IMR-90 (cell line): ENCODE data around the gene PFDN1. TPM values are rescaled to one million over a fixed set of nuclear protein-coding genes. Genes with fewer than 3 reads are reported as not detected.
A peak's percentile ranks its signal among the peaks of the same experiment; 100 is the strongest.

ENCODE experiments used
- ATAC-seq: fragments of 200-7000 bp; cut with Tn5 transposase; 2 replicates; pipeline ENCODE4 v1.9.1; 2020; ENCODE audit warnings: low read depth, mild to moderate bottlenecking, moderate library complexity
- BruUV-seq: library from RNA; stranded (reverse); fragments of 400-500 nt; replicated peaks from 2 replicates; lab custom pipeline; 2021; lab: Mats Ljungman, UMichigan
- CTCF ChIA-PET: fragments of 300-600 bp; formaldehyde crosslinking; extraction: SDS; loops from one replicate; lab custom pipeline; 2021; ENCODE audit warnings: antibody characterized with exemption; lab: Yijun Ruan, JAX
- POLR2A ChIA-PET: fragments of 300-600 bp; sonication (Branson Sonifier 250); formaldehyde crosslinking; loops from one replicate; lab custom pipeline; 2022; ENCODE audit warnings: antibody characterized with exemption; ENCODE audit not compliant: unreplicated experiment; lab: Charles Lee
- DNase-seq: peaks from one replicate; pipeline ENCODE4 v3.0.0; 2013
- H2AFZ ChIP-seq: replicated peaks from 2 replicates; pipeline ENCODE3; 2013; ENCODE audit warnings: low read length, mild to moderate bottlenecking; ENCODE audit not compliant: poor library complexity
- H2AK5ac ChIP-seq: 2 replicates; pipeline ENCODE4 v1.6.1; 2013; ENCODE audit warnings: low read depth, low read length, inconsistent platforms
- H2AK9ac ChIP-seq: replicated peaks from 2 replicates; pipeline ENCODE3; 2013; ENCODE audit warnings: mild to moderate bottlenecking, low read depth, low read length, moderate library complexity; ENCODE audit not compliant: poor library complexity
- H2BK120ac ChIP-seq: 2 replicates; pipeline ENCODE4 v1.6.1; 2013; ENCODE audit warnings: low read depth, low read length, inconsistent platforms
- H2BK15ac ChIP-seq: 3 replicates; pipeline ENCODE4 v1.6.1; 2013; ENCODE audit warnings: low read depth, low read length, inconsistent platforms
- H2BK20ac ChIP-seq: 2 replicates; pipeline ENCODE4 v1.6.1; 2013; ENCODE audit warnings: low read depth, mild to moderate bottlenecking, inconsistent platforms, low read length, moderate library complexity
- H2BK5ac ChIP-seq: 2 replicates; pipeline ENCODE4 v1.6.1; 2013; ENCODE audit warnings: mild to moderate bottlenecking, low read depth, low read length, inconsistent platforms; ENCODE audit not compliant: poor library complexity, severe bottlenecking
- H3K14ac ChIP-seq: replicated peaks from 2 replicates; pipeline ENCODE4 v1.6.1; 2013; ENCODE audit warnings: low read depth, low read length, inconsistent platforms
- H3K18ac ChIP-seq: 2 replicates; pipeline ENCODE4 v1.6.1; 2013; ENCODE audit warnings: low read depth, low read length, control low read depth
- H3K23ac ChIP-seq: 2 replicates; pipeline ENCODE4 v1.6.1; 2013; ENCODE audit warnings: low read depth, low read length, inconsistent platforms
- H3K27ac ChIP-seq: 2 replicates; pipeline ENCODE4 v1.5.1; 2013; ENCODE audit warnings: mild to moderate bottlenecking, control low read depth, low read length; ENCODE audit not compliant: insufficient read depth
- H3K27me3 ChIP-seq: 2 replicates; pipeline ENCODE4 v1.6.1; 2013; ENCODE audit warnings: low read length; ENCODE audit not compliant: control insufficient read depth, insufficient read depth
- H3K36me3 ChIP-seq: 2 replicates; pipeline ENCODE4 v1.6.1; 2013; ENCODE audit warnings: low read length, mixed read lengths; ENCODE audit not compliant: control insufficient read depth, insufficient read depth
- H3K4ac ChIP-seq: 2 replicates; pipeline ENCODE4 v1.6.1; 2013; ENCODE audit warnings: low read depth, low read length, inconsistent platforms
- H3K4me1 ChIP-seq: 2 replicates; pipeline ENCODE4 v1.6.1; 2013; ENCODE audit warnings: low read length, mixed read lengths; ENCODE audit not compliant: control insufficient read depth, insufficient read depth
- H3K4me2 ChIP-seq: 2 replicates; pipeline ENCODE4 v1.6.1; 2013; ENCODE audit warnings: low read depth, mild to moderate bottlenecking, control low read depth, low read length, moderate library complexity
- H3K4me3 ChIP-seq: 2 replicates; pipeline ENCODE4 v1.5.1; 2013; ENCODE audit warnings: low read depth, mild to moderate bottlenecking, control low read depth, low read length, moderate library complexity; ENCODE audit not compliant: insufficient read depth
- H3K56ac ChIP-seq: 2 replicates; pipeline ENCODE4 v1.6.1; 2013; ENCODE audit warnings: low read length, inconsistent platforms; ENCODE audit not compliant: insufficient read depth; ENCODE audit errors: extremely low read depth
- H3K79me1 ChIP-seq, 2 experiments: 2 replicates each; pipeline ENCODE4 v1.6.1; 2013; ENCODE audit warnings: low read length in 2 of 2, inconsistent platforms in 1 of 2, low read depth in 1 of 2
- H3K9ac ChIP-seq: 2 replicates; pipeline ENCODE4 v1.6.1; 2013; ENCODE audit warnings: low read depth, low read length, control low read depth
- H3K9me1 ChIP-seq: 2 replicates; pipeline ENCODE4 v1.6.1; 2013; ENCODE audit warnings: low read length, inconsistent platforms; ENCODE audit not compliant: insufficient read depth
- H3K9me3 ChIP-seq: 2 replicates; pipeline ENCODE4 v1.6.1; 2013; ENCODE audit warnings: low read length; ENCODE audit not compliant: control insufficient read depth, insufficient read depth
- H4K20me1 ChIP-seq: 2 replicates; pipeline ENCODE4 v1.6.1; 2013; ENCODE audit warnings: low read length, inconsistent platforms; ENCODE audit not compliant: insufficient read depth
- H4K5ac ChIP-seq: 2 replicates; pipeline ENCODE4 v1.6.1; 2013; ENCODE audit warnings: mild to moderate bottlenecking, low read depth, low read length, control low read depth
- H4K8ac ChIP-seq, 2 experiments: 2 replicates each; pipeline ENCODE4 v1.6.1; 2013; ENCODE audit warnings: low read depth in 2 of 2, low read length in 2 of 2, control low read depth in 1 of 2, inconsistent platforms in 1 of 2
- H4K91ac ChIP-seq: 2 replicates; pipeline ENCODE4 v1.6.1; 2013; ENCODE audit warnings: low read depth, low read length, inconsistent platforms; ENCODE audit not compliant: insufficient read depth
- FOS ChIP-seq: fragments of 150-350 bp; IDR thresholded peaks from 2 replicates; pipeline ENCODE4 v1.6.1; 2016; ENCODE audit warnings: low read depth, low read length
- MAFK ChIP-seq: IDR thresholded peaks from 2 replicates; pipeline ENCODE4 v1.6.1; 2012; ENCODE audit warnings: low read depth, low read length, improper control_type of control experiment
- MAZ ChIP-seq: IDR thresholded peaks from 2 replicates; pipeline ENCODE4 v1.6.1; 2012; ENCODE audit warnings: low read depth, mild to moderate bottlenecking, low read length, improper control_type of control experiment, moderate library complexity, borderline replicate concordance
- MXI1 ChIP-seq: IDR thresholded peaks from 2 replicates; pipeline ENCODE4 v1.6.1; 2012; ENCODE audit warnings: low read depth, mild to moderate bottlenecking, low read length, moderate library complexity, borderline replicate concordance
- RAD21 ChIP-seq: IDR thresholded peaks from 2 replicates; pipeline ENCODE4 v1.6.1; 2012; ENCODE audit warnings: low read length, improper control_type of control experiment
- SMC3 ChIP-seq: fragments of 150-350 bp; IDR thresholded peaks from 2 replicates; pipeline ENCODE4 v1.6.1; 2016; ENCODE audit warnings: low read depth, mild to moderate bottlenecking, antibody characterized with exemption, low read length, moderate library complexity
- WGBS, 2 experiments: methylation state at CpG; one replicate each; pipeline versions ENCODE4 v1.1.5 to v1.1.7; 2013; ENCODE audit warnings: missing lambda C conversion rate in 2 of 2; ENCODE audit not compliant: insufficient read length in 1 of 2; ENCODE audit errors: extremely low coverage in 2 of 2; 5-methylcytosine and 5-hydroxymethylcytosine counted together
- dilution Hi-C: fragments of 300-500 bp; cut with HindIII; formaldehyde crosslinking; loops from one replicate; pipeline ENCODE4 v1.14.3; 2018; ENCODE audit warnings: low sequenced_read_pairs; ENCODE audit not compliant: unreplicated experiment
- in situ Hi-C: fragments of 300-500 bp; cut with MboI; formaldehyde crosslinking; loops from 3 replicates; pipeline ENCODE4 v1.14.3; 2019; ENCODE audit warnings: low sequenced_read_pairs, inconsistent platforms, mixed read lengths
- intact Hi-C: fragments of 100-400 bp; cut with micrococcal nuclease; formaldehyde crosslinking; loops from 2 replicates; pipeline ENCODE4 v1.10.0; 2022
- polyA plus RNA-seq, 3 experiments: library from polyadenylated mRNA; depleted of rRNA; stranded (reverse); fragments of >200 nt; gene quantifications; 2 replicates each; pipeline ENCODE4 v1.2.3, GENCODE V29; 2012; ENCODE audit warnings: low replicate concordance in 1 of 3
- total RNA-seq: library from RNA; depleted of rRNA; stranded (reverse); fragments of >200 nt; gene quantifications from 2 replicates; pipeline ENCODE4 v1.2.3, GENCODE V29; 2012
- TF ChIP-seq, protein P1 (sequence below): fragments of 150-350 bp; IDR thresholded peaks from 2 replicates; pipeline ENCODE4 v1.6.1; 2016; ENCODE audit warnings: low read depth, mild to moderate bottlenecking, low read length, moderate library complexity, borderline replicate concordance
- TF ChIP-seq, protein P2 (sequence below): fragments of 150-350 bp; IDR thresholded peaks from 2 replicates; pipeline ENCODE4 v1.6.1; 2017; ENCODE audit warnings: mild to moderate bottlenecking, antibody characterized with exemption, low read length, low read depth

The PFDN1 gene
- total and polyA plus RNA-seq, 2 of the 4 experiments (the other 2 are of a cell fraction): 98.8 to 134 TPM

DNA sequence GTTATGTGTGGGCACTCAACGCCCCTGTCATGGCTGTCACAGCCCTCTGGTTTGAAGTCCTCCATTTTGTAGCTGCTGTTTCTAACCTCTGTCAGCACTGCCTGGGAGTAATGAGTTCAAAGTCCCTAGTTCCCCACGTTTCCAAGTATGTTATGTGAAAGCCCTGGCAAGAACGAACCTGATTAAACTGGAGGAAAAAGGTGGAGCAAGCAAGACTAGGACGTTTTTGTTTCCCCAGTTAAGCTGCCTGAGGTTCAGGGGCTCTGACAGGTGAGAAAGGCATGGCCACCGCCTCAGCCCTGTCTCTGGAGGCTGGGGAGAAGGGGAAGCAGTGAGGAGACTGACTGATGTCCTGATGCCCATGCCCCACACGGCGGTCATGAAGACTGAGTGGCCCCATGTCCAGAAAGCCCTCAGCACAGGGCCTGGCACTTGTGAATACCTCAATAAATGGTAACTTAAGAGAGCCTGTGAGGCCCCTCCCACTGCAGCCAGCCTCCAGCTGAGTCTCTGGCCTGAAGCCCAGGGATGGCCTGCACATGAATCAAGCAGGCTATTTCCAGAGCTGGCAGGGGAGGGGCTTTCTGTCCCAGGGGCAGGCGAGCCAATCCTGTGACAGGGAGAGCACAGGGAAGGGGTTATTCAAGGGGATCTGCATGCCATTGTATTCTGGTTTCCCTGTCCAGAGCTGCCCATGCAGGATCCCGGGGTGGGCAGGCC is 61.8 kb downstream of the PFDN1 start:
- H3K4me1 ChIP-seq: peaks cover 26% of the 10 kb centered on the region
- H4K5ac ChIP-seq: no peak overlapping the region
- no peak overlapping the region for H3K18ac ChIP-seq
- ATAC-seq (peak; percentile 78), DNase-seq (peak; percentile 92)
- peaks cover 17% of the 10 kb centered on the region for H4K20me1 ChIP-seq
- H2BK15ac ChIP-seq: peak overlapping the region; percentile 60; the same call in 1 of the 3 replicates
- H2AFZ ChIP-seq: peak overlapping the region; percentile 16
- WGBS, 2 experiments: 37% methylated on average over 5 of the region's 9 CpGs; no CpG with 5 or more reads in 1 of the 2 experiments
- no peak overlapping the region for H3K56ac ChIP-seq
- no peaks in the 10 kb centered on the region for H3K27me3 ChIP-seq
- TF ChIP-seq, protein P1, sequence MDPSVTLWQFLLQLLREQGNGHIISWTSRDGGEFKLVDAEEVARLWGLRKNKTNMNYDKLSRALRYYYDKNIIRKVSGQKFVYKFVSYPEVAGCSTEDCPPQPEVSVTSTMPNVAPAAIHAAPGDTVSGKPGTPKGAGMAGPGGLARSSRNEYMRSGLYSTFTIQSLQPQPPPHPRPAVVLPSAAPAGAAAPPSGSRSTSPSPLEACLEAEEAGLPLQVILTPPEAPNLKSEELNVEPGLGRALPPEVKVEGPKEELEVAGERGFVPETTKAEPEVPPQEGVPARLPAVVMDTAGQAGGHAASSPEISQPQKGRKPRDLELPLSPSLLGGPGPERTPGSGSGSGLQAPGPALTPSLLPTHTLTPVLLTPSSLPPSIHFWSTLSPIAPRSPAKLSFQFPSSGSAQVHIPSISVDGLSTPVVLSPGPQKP: no peak
- TF ChIP-seq MAZ (peak; percentile 85; the same call in 1 of the 2 replicates), RAD21 (no peak; the same call in 1 of the 2 replicates), MXI1 (0 out of 2 replicates have a peak, but pooled peaks have one; percentile 17), SMC3 (peak; percentile 22; the same call in 1 of the 2 replicates), FOS (no peak), MAFK (no peak)
- TF ChIP-seq, protein P2, sequence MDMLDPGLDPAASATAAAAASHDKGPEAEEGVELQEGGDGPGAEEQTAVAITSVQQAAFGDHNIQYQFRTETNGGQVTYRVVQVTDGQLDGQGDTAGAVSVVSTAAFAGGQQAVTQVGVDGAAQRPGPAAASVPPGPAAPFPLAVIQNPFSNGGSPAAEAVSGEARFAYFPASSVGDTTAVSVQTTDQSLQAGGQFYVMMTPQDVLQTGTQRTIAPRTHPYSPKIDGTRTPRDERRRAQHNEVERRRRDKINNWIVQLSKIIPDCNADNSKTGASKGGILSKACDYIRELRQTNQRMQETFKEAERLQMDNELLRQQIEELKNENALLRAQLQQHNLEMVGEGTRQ: no peak
- intact Hi-C loops: loop anchor here (1.0 to 10.0 kb wide), 6 partner anchors 64 to 484 kb away; partner anchors contain the start of genes CD14, CYSTM1, HARS1 and HARS2
- in situ Hi-C loops: loop anchor here (5.0 kb wide), 1 partner anchor 111 kb away; no protein-coding TSS in a partner anchor
- H3K9me3 ChIP-seq: no peaks in the 10 kb centered on the region
- no peak overlapping the region; the same call in 1 of the 2 replicates for H3K14ac ChIP-seq
- peak overlapping the region; percentile 28; the same call in 1 of the 2 replicates for H2BK120ac ChIP-seq
- peak overlapping the region; percentile 84; the same call in 1 of the 2 replicates for H2AK5ac ChIP-seq
- no peak overlapping the region for H3K9ac ChIP-seq
- peak overlapping the region; percentile 74 for H3K4ac ChIP-seq
- H3K27ac ChIP-seq: peak overlapping the region; percentile 42; the same call in 1 of the 2 replicates
- H3K4me3 ChIP-seq: no peak overlapping the region
- peaks cover 19 to 39% of the 10 kb centered on the region in 2 experiments; a peak in 3 of 4 replicates for H3K79me1 ChIP-seq
- BruUV-seq: no TSS peak
- H3K9me1 ChIP-seq: peaks cover 7% of the 10 kb centered on the region
- H4K8ac ChIP-seq: peak overlapping the region in 1 of 2 experiments; percentile 53; a peak in 1 of 4 replicates
- no peak overlapping the region for H3K23ac ChIP-seq
- ChIA-PET CTCF (interaction anchor here (0.6 to 8.7 kb wide), 5 partner anchors 20 to 118 kb away, joined by 3 to 233 read pairs (median 7); partner anchors contain the start of gene HBEGF), POLR2A (no interaction called here)
- H2AK9ac ChIP-seq: peak overlapping the region; percentile 89
- H3K4me2 ChIP-seq: peak overlapping the region; percentile 55
- H2BK20ac ChIP-seq: 0 out of 2 replicates have a peak overlapping the region, but pooled peaks have one; percentile 27
- dilution Hi-C loops: no loop called here
- H2BK5ac ChIP-seq: peak overlapping the region; percentile 59
- H4K91ac ChIP-seq: no peak overlapping the region
- peaks cover 2% of the 10 kb centered on the region; the same call in 1 of the 2 replicates for H3K36me3 ChIP-seq
